Cardiac muscle cell (in vitro differentiated cells and primary cell): ENCODE measurements around the gene MORN3. TPM values are rescaled to one million over a fixed set of nuclear protein-coding genes. Genes with fewer than 3 reads are reported as not detected.

Source experiments
- DNase-seq, 2 donors: peaks; one replicate each; pipeline versions ENCODE4 v3.0.0 to v3.0.0-alpha.2; 2010 to 2017; ENCODE audit warnings: low read depth in 1 of 2, low spot score in 1 of 2
- H3K27ac ChIP-seq: fragments of 200-600 bp; sonication (generic); 2 replicates; pipeline ENCODE4 v1.5.1; 2016
- H3K27me3 ChIP-seq: fragments of 200-600 bp; sonication (generic); 2 replicates; pipeline ENCODE4 v1.6.0; 2016; ENCODE audit warnings: control low read depth
- H3K36me3 ChIP-seq: fragments of 200-600 bp; sonication (generic); 2 replicates; pipeline ENCODE4 v1.5.1; 2016; ENCODE audit warnings: control low read depth
- H3K4me1 ChIP-seq: fragments of 200-600 bp; sonication (generic); 2 replicates; pipeline ENCODE4 v1.8.1; 2017; ENCODE audit warnings: low read depth, mild to moderate bottlenecking, mixed run types
- H3K4me3 ChIP-seq: fragments of 200-600 bp; sonication (generic); 2 replicates; pipeline ENCODE4 v1.5.1; 2016; ENCODE audit warnings: mild to moderate bottlenecking
- H3K9me3 ChIP-seq: fragments of 200-600 bp; sonication (generic); 2 replicates; pipeline ENCODE4 v1.5.1; 2017; ENCODE audit warnings: low read depth, mild to moderate bottlenecking, control low read depth
- polyA plus RNA-seq: library from polyadenylated mRNA; unstranded; fragments of >200 nt; fragmentation: Nextera tagmentation; extraction: Ambion mirVana; gene quantifications from 2 replicates; pipeline ENCODE4 v1.2.1, GENCODE V29; 2016
- total RNA-seq: library from RNA; depleted of rRNA; stranded (reverse); fragments of >200 nt; gene quantifications from 2 replicates; pipeline ENCODE4 v1.2.3, GENCODE V29; 2016
- TF ChIP-seq, protein P1 (sequence below): IDR thresholded peaks from 2 replicates; pipeline ENCODE4 v1.5.1; 2012; ENCODE audit warnings: low read depth, mild to moderate bottlenecking, low read length

The MORN3 gene
- total and polyA plus RNA-seq, 2 experiments from 2014 or later: 1.1 to 2.8 TPM

DNA sequence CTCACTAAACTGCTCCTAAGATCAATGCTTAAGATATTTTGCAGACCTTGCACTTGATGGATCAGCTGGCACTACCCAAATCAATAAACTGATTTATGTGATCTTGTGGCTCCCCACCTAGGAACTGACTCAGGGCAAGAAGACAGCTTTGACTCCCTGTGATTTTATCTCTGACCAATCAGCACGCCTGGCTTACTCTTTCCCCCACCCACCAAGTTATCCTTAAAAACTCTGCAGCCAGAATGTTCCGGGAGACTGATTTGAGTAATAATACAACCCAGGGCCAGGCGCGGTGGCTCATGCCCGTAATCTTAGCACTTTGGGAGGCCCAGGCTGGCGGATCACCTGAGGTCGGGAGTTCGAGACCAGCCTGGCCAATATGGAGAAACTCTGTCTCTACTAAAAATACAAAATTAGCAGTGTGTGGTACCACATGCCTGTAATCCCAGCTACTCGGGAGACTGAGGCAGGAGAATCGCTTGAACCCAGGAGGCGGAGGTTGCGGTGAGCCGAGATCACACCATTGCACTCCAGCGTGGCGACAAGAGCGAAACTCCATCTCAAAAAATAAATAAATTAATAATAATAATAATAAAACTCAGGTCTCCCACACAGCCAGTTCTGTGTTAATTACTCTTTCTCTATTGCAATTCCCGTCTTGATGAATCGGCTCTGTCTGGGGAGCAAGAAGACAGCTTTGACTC lies 12.0 kb downstream of the MORN3 start:
- Histone ChIP-seq H3K36me3 (no peaks in the 10 kb centered on the region), H3K4me3 (no peak overlapping the region), H3K27me3 (no peaks in the 10 kb centered on the region), H3K9me3 (no peaks in the 10 kb centered on the region), H3K27ac (no peak overlapping the region), H3K4me1 (peaks cover 10% of the 10 kb centered on the region)
- TF ChIP-seq, protein P1, sequence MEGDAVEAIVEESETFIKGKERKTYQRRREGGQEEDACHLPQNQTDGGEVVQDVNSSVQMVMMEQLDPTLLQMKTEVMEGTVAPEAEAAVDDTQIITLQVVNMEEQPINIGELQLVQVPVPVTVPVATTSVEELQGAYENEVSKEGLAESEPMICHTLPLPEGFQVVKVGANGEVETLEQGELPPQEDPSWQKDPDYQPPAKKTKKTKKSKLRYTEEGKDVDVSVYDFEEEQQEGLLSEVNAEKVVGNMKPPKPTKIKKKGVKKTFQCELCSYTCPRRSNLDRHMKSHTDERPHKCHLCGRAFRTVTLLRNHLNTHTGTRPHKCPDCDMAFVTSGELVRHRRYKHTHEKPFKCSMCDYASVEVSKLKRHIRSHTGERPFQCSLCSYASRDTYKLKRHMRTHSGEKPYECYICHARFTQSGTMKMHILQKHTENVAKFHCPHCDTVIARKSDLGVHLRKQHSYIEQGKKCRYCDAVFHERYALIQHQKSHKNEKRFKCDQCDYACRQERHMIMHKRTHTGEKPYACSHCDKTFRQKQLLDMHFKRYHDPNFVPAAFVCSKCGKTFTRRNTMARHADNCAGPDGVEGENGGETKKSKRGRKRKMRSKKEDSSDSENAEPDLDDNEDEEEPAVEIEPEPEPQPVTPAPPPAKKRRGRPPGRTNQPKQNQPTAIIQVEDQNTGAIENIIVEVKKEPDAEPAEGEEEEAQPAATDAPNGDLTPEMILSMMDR: no peak
- no peak for DNase-seq

DNA sequence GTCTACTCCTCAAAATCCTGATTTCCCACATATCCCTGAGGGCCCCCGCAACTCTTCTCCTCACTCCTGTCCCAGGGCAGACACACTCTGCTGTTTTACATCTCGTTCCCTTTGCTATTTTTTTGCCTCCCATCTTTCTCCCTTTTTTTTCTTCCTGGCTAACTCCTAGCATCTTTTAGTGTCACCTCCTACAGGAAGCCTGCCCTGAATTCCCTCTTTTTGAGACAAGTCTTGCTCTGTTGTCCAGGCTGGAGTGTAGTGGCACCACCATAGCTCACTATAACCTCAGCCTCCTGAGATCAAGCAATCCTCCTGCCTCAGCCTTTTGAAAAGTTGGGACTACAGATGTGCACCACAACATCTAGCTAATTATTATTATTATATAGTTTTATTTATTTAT lies 13.3 kb downstream of the MORN3 start:
- no peak for DNase-seq
- Histone ChIP-seq H3K27me3 (no peaks in the 10 kb centered on the region), H3K36me3 (no peaks in the 10 kb centered on the region), H3K27ac (no peak overlapping the region), H3K4me3 (no peak overlapping the region), H3K4me1 (peaks cover 10% of the 10 kb centered on the region), H3K9me3 (no peaks in the 10 kb centered on the region)
- TF ChIP-seq, protein P1: no peak

DNA sequence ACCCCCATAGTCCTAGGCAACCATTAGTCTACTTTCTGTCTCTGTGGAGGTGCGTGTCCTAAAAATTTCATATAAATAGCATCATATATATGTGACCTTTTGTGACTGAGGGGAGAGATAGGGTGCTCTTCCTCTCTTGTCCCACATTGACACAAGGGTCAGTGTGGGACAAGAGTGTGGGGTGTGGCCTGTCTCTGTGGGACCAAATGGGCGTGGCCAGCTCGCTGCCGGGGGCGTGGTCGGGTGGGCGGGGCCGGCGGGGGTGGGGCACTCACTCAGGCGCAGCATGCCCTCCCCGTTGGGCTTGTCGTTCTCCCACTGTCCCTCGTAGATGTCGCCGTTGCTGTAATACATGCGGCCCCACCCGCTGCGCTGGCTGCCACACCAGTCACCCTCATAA lies 15.5 kb downstream of the MORN3 start:
- peaks cover 6% of the 10 kb centered on the region for H3K4me1 ChIP-seq
- TF ChIP-seq, protein P1: no peak
- no peaks in the 10 kb centered on the region for H3K27me3 ChIP-seq
- no peak overlapping the region for H3K27ac ChIP-seq
- H3K9me3 ChIP-seq: no peaks in the 10 kb centered on the region
- no peak for DNase-seq
- no peaks in the 10 kb centered on the region for H3K36me3 ChIP-seq
- no peak overlapping the region for H3K4me3 ChIP-seq

DNA sequence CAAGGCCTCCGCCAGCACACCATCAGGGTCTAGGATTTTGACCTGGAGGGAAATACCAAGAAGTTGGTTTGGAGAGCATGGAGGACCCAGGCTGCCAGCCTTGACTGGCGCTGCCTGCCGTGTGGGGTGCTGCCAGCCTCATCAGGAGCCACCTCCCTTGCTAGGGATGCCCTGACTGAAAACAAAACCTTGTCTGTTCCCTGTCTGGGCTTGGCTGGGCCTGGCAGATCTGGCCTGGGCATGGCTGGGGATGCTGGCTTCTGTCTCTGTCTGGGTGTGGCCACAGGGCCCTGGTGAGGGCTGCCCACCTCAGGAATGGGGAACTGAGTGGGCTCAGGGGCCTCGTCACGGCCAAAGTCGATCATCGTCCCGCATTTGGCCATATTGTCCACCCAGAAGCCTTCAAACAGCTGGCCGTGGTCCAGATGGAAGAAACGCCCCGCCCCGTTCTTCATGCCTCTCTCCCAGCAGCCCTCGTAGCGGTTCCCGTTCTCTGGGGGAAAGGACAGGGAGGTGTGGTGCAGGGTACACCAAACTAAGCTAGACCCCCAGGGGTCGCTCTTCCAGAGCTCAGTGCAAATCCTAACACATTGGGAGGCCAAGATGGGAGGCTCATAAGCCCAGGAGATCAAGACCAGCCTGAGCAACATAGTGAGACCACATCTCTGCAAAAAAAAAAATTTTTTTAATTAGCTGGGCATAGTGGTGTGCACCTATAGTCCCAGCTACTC lies 16.5 kb downstream of the MORN3 start:
- Histone ChIP-seq H3K4me1 (no peaks in the 10 kb centered on the region), H3K27ac (no peak overlapping the region), H3K36me3 (no peaks in the 10 kb centered on the region), H3K9me3 (no peaks in the 10 kb centered on the region), H3K4me3 (no peak overlapping the region), H3K27me3 (no peaks in the 10 kb centered on the region)
- no peak for DNase-seq
- TF ChIP-seq, protein P1: no peak

DNA sequence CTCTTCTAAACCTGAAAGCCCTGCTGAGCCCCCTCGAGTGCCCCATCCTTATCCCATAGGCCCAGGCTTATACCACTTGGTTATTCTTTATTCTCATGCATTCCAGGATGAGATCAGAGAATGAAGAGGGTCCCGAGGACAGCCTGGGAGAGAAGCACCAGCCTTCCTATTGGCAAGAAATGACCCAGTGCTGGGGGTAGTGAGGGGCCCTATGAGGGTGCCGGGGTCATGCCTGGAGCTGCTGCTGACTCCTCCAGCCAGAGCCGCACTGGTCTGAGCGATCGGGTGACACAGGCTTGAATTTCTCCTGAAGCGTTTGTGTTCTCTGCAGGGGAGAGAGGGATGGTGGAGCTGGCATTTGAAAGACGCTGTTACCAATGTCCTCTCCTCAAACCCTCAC lies 18.1 kb downstream of the MORN3 start:
- Histone ChIP-seq H3K27ac (peak overlapping the region; percentile 27), H3K36me3 (no peaks in the 10 kb centered on the region), H3K9me3 (no peaks in the 10 kb centered on the region), H3K27me3 (no peaks in the 10 kb centered on the region), H3K4me1 (no peaks in the 10 kb centered on the region), H3K4me3 (no peak overlapping the region)
- no peak for DNase-seq
- TF ChIP-seq, protein P1: no peak
